IMR-90 (cell line): ENCODE results near the gene AHDC1. TPM values are rescaled to one million over a fixed set of nuclear protein-coding genes. Genes with fewer than 3 reads are reported as not detected.

Experiments
- ATAC-seq: fragments of 200-7000 bp; cut with Tn5 transposase; 2 replicates; pipeline ENCODE4 v1.9.1; 2020; ENCODE audit warnings: low read depth, mild to moderate bottlenecking, moderate library complexity
- BruUV-seq: library from RNA; stranded (reverse); fragments of 400-500 nt; replicated peaks from 2 replicates; lab custom pipeline; 2021; lab: Mats Ljungman, UMichigan
- CTCF ChIA-PET: fragments of 300-600 bp; formaldehyde crosslinking; extraction: SDS; loops from one replicate; lab custom pipeline; 2021; ENCODE audit warnings: antibody characterized with exemption; lab: Yijun Ruan, JAX
- POLR2A ChIA-PET: fragments of 300-600 bp; sonication (Branson Sonifier 250); formaldehyde crosslinking; loops from one replicate; lab custom pipeline; 2022; ENCODE audit warnings: antibody characterized with exemption; ENCODE audit not compliant: unreplicated experiment; lab: Charles Lee
- DNase-seq: peaks from one replicate; pipeline ENCODE4 v3.0.0; 2013
- H2AFZ ChIP-seq: replicated peaks from 2 replicates; pipeline ENCODE3; 2013; ENCODE audit warnings: low read length, mild to moderate bottlenecking; ENCODE audit not compliant: poor library complexity
- H2AK5ac ChIP-seq: 2 replicates; pipeline ENCODE4 v1.6.1; 2013; ENCODE audit warnings: low read depth, low read length, inconsistent platforms
- H2AK9ac ChIP-seq: replicated peaks from 2 replicates; pipeline ENCODE3; 2013; ENCODE audit warnings: mild to moderate bottlenecking, low read depth, low read length, moderate library complexity; ENCODE audit not compliant: poor library complexity
- H2BK120ac ChIP-seq: 2 replicates; pipeline ENCODE4 v1.6.1; 2013; ENCODE audit warnings: low read depth, low read length, inconsistent platforms
- H2BK15ac ChIP-seq: 3 replicates; pipeline ENCODE4 v1.6.1; 2013; ENCODE audit warnings: low read depth, low read length, inconsistent platforms
- H2BK20ac ChIP-seq: 2 replicates; pipeline ENCODE4 v1.6.1; 2013; ENCODE audit warnings: low read depth, mild to moderate bottlenecking, inconsistent platforms, low read length, moderate library complexity
- H2BK5ac ChIP-seq: 2 replicates; pipeline ENCODE4 v1.6.1; 2013; ENCODE audit warnings: mild to moderate bottlenecking, low read depth, low read length, inconsistent platforms; ENCODE audit not compliant: poor library complexity, severe bottlenecking
- H3K14ac ChIP-seq: replicated peaks from 2 replicates; pipeline ENCODE4 v1.6.1; 2013; ENCODE audit warnings: low read depth, low read length, inconsistent platforms
- H3K18ac ChIP-seq: 2 replicates; pipeline ENCODE4 v1.6.1; 2013; ENCODE audit warnings: low read depth, low read length, control low read depth
- H3K23ac ChIP-seq: 2 replicates; pipeline ENCODE4 v1.6.1; 2013; ENCODE audit warnings: low read depth, low read length, inconsistent platforms
- H3K27ac ChIP-seq: 2 replicates; pipeline ENCODE4 v1.5.1; 2013; ENCODE audit warnings: mild to moderate bottlenecking, control low read depth, low read length; ENCODE audit not compliant: insufficient read depth
- H3K27me3 ChIP-seq: 2 replicates; pipeline ENCODE4 v1.6.1; 2013; ENCODE audit warnings: low read length; ENCODE audit not compliant: control insufficient read depth, insufficient read depth
- H3K36me3 ChIP-seq: 2 replicates; pipeline ENCODE4 v1.6.1; 2013; ENCODE audit warnings: low read length, mixed read lengths; ENCODE audit not compliant: control insufficient read depth, insufficient read depth
- H3K4ac ChIP-seq: 2 replicates; pipeline ENCODE4 v1.6.1; 2013; ENCODE audit warnings: low read depth, low read length, inconsistent platforms
- H3K4me1 ChIP-seq: 2 replicates; pipeline ENCODE4 v1.6.1; 2013; ENCODE audit warnings: low read length, mixed read lengths; ENCODE audit not compliant: control insufficient read depth, insufficient read depth
- H3K4me2 ChIP-seq: 2 replicates; pipeline ENCODE4 v1.6.1; 2013; ENCODE audit warnings: low read depth, mild to moderate bottlenecking, control low read depth, low read length, moderate library complexity
- H3K4me3 ChIP-seq: 2 replicates; pipeline ENCODE4 v1.5.1; 2013; ENCODE audit warnings: low read depth, mild to moderate bottlenecking, control low read depth, low read length, moderate library complexity; ENCODE audit not compliant: insufficient read depth
- H3K56ac ChIP-seq: 2 replicates; pipeline ENCODE4 v1.6.1; 2013; ENCODE audit warnings: low read length, inconsistent platforms; ENCODE audit not compliant: insufficient read depth; ENCODE audit errors: extremely low read depth
- H3K79me1 ChIP-seq, 2 experiments: 2 replicates each; pipeline ENCODE4 v1.6.1; 2013; ENCODE audit warnings: low read length in 2 of 2, inconsistent platforms in 1 of 2, low read depth in 1 of 2
- H3K9ac ChIP-seq: 2 replicates; pipeline ENCODE4 v1.6.1; 2013; ENCODE audit warnings: low read depth, low read length, control low read depth
- H3K9me1 ChIP-seq: 2 replicates; pipeline ENCODE4 v1.6.1; 2013; ENCODE audit warnings: low read length, inconsistent platforms; ENCODE audit not compliant: insufficient read depth
- H3K9me3 ChIP-seq: 2 replicates; pipeline ENCODE4 v1.6.1; 2013; ENCODE audit warnings: low read length; ENCODE audit not compliant: control insufficient read depth, insufficient read depth
- H4K20me1 ChIP-seq: 2 replicates; pipeline ENCODE4 v1.6.1; 2013; ENCODE audit warnings: low read length, inconsistent platforms; ENCODE audit not compliant: insufficient read depth
- H4K5ac ChIP-seq: 2 replicates; pipeline ENCODE4 v1.6.1; 2013; ENCODE audit warnings: mild to moderate bottlenecking, low read depth, low read length, control low read depth
- H4K8ac ChIP-seq, 2 experiments: 2 replicates each; pipeline ENCODE4 v1.6.1; 2013; ENCODE audit warnings: low read depth in 2 of 2, low read length in 2 of 2, control low read depth in 1 of 2, inconsistent platforms in 1 of 2
- H4K91ac ChIP-seq: 2 replicates; pipeline ENCODE4 v1.6.1; 2013; ENCODE audit warnings: low read depth, low read length, inconsistent platforms; ENCODE audit not compliant: insufficient read depth
- BHLHE40 ChIP-seq: fragments of 150-350 bp; IDR thresholded peaks from 2 replicates; pipeline ENCODE4 v1.6.1; 2016; ENCODE audit warnings: mild to moderate bottlenecking, low read depth, low read length
- CEBPB ChIP-seq: IDR thresholded peaks from 2 replicates; pipeline ENCODE4 v1.6.1; 2012; ENCODE audit warnings: low read depth, low read length, improper control_type of control experiment
- CHD1 ChIP-seq: IDR thresholded peaks from 2 replicates; pipeline ENCODE4 v1.6.1; 2012; ENCODE audit warnings: low read depth, low read length, improper control_type of control experiment
- FOS ChIP-seq: fragments of 150-350 bp; IDR thresholded peaks from 2 replicates; pipeline ENCODE4 v1.6.1; 2016; ENCODE audit warnings: low read depth, low read length
- MAFK ChIP-seq: IDR thresholded peaks from 2 replicates; pipeline ENCODE4 v1.6.1; 2012; ENCODE audit warnings: low read depth, low read length, improper control_type of control experiment
- MAZ ChIP-seq: IDR thresholded peaks from 2 replicates; pipeline ENCODE4 v1.6.1; 2012; ENCODE audit warnings: low read depth, mild to moderate bottlenecking, low read length, improper control_type of control experiment, moderate library complexity, borderline replicate concordance
- MXI1 ChIP-seq: IDR thresholded peaks from 2 replicates; pipeline ENCODE4 v1.6.1; 2012; ENCODE audit warnings: low read depth, mild to moderate bottlenecking, low read length, moderate library complexity, borderline replicate concordance
- NFE2L2 ChIP-seq: fragments of 150-350 bp; IDR thresholded peaks from 2 replicates; pipeline ENCODE4 v1.6.1; 2016; ENCODE audit warnings: low read depth, mild to moderate bottlenecking, low read length
- POLR2A ChIP-seq: IDR thresholded peaks from 2 replicates; pipeline ENCODE4 v1.6.1; 2012; ENCODE audit warnings: mild to moderate bottlenecking, low read depth, low read length
- RAD21 ChIP-seq: IDR thresholded peaks from 2 replicates; pipeline ENCODE4 v1.6.1; 2012; ENCODE audit warnings: low read length, improper control_type of control experiment
- RCOR1 ChIP-seq: IDR thresholded peaks from 2 replicates; pipeline ENCODE4 v1.6.1; 2012; ENCODE audit warnings: mild to moderate bottlenecking, low read length, improper control_type of control experiment; ENCODE audit not compliant: insufficient replicate concordance
- RFX5 ChIP-seq: IDR thresholded peaks from 2 replicates; pipeline ENCODE4 v1.8.0; 2012; ENCODE audit warnings: low read depth, mild to moderate bottlenecking, low read length, moderate library complexity
- SMC3 ChIP-seq: fragments of 150-350 bp; IDR thresholded peaks from 2 replicates; pipeline ENCODE4 v1.6.1; 2016; ENCODE audit warnings: low read depth, mild to moderate bottlenecking, antibody characterized with exemption, low read length, moderate library complexity
- USF2 ChIP-seq: fragments of 150-350 bp; IDR thresholded peaks from 2 replicates; pipeline ENCODE4 v1.6.1; 2017; ENCODE audit warnings: mild to moderate bottlenecking, antibody characterized with exemption, low read length, low read depth
- WGBS, 2 experiments: methylation state at CpG; one replicate each; pipeline versions ENCODE4 v1.1.5 to v1.1.7; 2013; ENCODE audit warnings: missing lambda C conversion rate in 2 of 2; ENCODE audit not compliant: insufficient read length in 1 of 2; ENCODE audit errors: extremely low coverage in 2 of 2; 5-methylcytosine and 5-hydroxymethylcytosine counted together
- dilution Hi-C: fragments of 300-500 bp; cut with HindIII; formaldehyde crosslinking; loops from one replicate; pipeline ENCODE4 v1.14.3; 2018; ENCODE audit warnings: low sequenced_read_pairs; ENCODE audit not compliant: unreplicated experiment
- in situ Hi-C: fragments of 300-500 bp; cut with MboI; formaldehyde crosslinking; loops from 3 replicates; pipeline ENCODE4 v1.14.3; 2019; ENCODE audit warnings: low sequenced_read_pairs, inconsistent platforms, mixed read lengths
- intact Hi-C: fragments of 100-400 bp; cut with micrococcal nuclease; formaldehyde crosslinking; loops from 2 replicates; pipeline ENCODE4 v1.10.0; 2022
- polyA plus RNA-seq, 3 experiments: library from polyadenylated mRNA; depleted of rRNA; stranded (reverse); fragments of >200 nt; gene quantifications; 2 replicates each; pipeline ENCODE4 v1.2.3, GENCODE V29; 2012; ENCODE audit warnings: low replicate concordance in 1 of 3
- total RNA-seq: library from RNA; depleted of rRNA; stranded (reverse); fragments of >200 nt; gene quantifications from 2 replicates; pipeline ENCODE4 v1.2.3, GENCODE V29; 2012
- TF ChIP-seq, protein P1 (sequence below): fragments of 150-350 bp; IDR thresholded peaks from 2 replicates; pipeline ENCODE4 v1.6.1; 2016; ENCODE audit warnings: low read depth, mild to moderate bottlenecking, low read length, moderate library complexity, borderline replicate concordance
- TF ChIP-seq, protein P2 (sequence below): conservative IDR thresholded peaks from 2 replicates; pipeline ENCODE4 v1.5.1; 2012; ENCODE audit warnings: mild to moderate bottlenecking, low read depth, low read length, improper control_type of control experiment

AHDC1 gene
- total and polyA plus RNA-seq, 2 of the 4 experiments (the other 2 are of a cell fraction): 2.0 to 11.6 TPM

DNA sequence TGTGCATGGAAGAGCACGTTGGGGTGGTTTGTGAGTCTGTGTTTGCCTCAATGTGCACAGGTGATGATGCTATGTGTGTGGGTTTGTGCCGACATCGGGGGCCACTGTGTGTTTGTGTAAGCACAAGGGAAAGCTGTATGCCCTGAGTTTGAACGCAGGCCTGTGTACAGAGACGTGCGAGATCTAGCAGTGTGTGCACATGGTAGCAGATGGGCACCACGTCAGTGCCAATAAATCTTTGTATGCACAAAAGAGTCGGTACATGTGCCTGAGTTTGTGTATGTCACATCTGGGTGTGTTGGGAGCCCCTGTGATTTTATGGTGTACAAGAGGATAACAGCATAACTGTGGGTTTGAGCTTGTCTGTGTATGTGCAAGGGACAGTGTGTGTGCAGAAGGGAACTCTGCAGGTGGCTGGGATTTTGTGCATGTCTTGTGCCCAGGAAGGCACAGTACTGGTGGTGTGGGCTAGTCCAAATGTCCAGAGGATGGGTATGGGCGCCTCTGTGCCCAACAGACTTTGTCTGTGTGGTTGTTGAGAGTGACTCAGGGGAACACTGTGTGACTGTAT, 82.0 kb downstream of the AHDC1 start:
- Histone ChIP-seq H2BK20ac (no peak overlapping the region), H2AK9ac (peak overlapping the region; percentile 35), H3K9me3 (no peaks in the 10 kb centered on the region), H4K91ac (no peak overlapping the region; the same call in 1 of the 2 replicates), H3K4me2 (no peak overlapping the region), H2BK5ac (no peak overlapping the region), H3K4ac (peak overlapping the region; percentile 0; the same call in 1 of the 2 replicates), H4K8ac (peak overlapping the region in 1 of 2 experiments; percentile 72; a peak in 3 of 4 replicates), H3K23ac (no peak overlapping the region; the same call in 1 of the 2 replicates), H3K56ac (no peak overlapping the region), H4K20me1 (no peaks in the 10 kb centered on the region), H2BK120ac (peak overlapping the region; percentile 22; the same call in 1 of the 2 replicates), H3K36me3 (no peaks in the 10 kb centered on the region), H4K5ac (no peak overlapping the region), H3K27ac (no peak overlapping the region), H2BK15ac (no peak overlapping the region), H3K14ac (peak overlapping the region; percentile 28; the same call in 1 of the 2 replicates), H3K9ac (no peak overlapping the region), H2AFZ (peak overlapping the region; percentile 79), H3K27me3 (no peaks in the 10 kb centered on the region), H3K4me1 (peaks cover 25% of the 10 kb centered on the region), H3K79me1 (peaks cover 0 to 13% of the 10 kb centered on the region in 2 experiments; a peak in 2 of 4 replicates), H2AK5ac (peak overlapping the region; percentile 69; the same call in 1 of the 2 replicates), H3K18ac (no peak overlapping the region), H3K9me1 (peaks cover 18% of the 10 kb centered on the region), H3K4me3 (no peak overlapping the region)
- dilution Hi-C loops: no loop called here
- DNase-seq: no peak
- TF ChIP-seq USF2 (no peak), FOS (no peak), POLR2A (no peak), SMC3 (no peak), NFE2L2 (no peak), MAFK (no peak), RFX5 (no peak), CHD1 (no peak), CEBPB (no peak), RAD21 (no peak), RCOR1 (no peak), MAZ (no peak), MXI1 (no peak), BHLHE40 (no peak)
- TF ChIP-seq, protein P1, sequence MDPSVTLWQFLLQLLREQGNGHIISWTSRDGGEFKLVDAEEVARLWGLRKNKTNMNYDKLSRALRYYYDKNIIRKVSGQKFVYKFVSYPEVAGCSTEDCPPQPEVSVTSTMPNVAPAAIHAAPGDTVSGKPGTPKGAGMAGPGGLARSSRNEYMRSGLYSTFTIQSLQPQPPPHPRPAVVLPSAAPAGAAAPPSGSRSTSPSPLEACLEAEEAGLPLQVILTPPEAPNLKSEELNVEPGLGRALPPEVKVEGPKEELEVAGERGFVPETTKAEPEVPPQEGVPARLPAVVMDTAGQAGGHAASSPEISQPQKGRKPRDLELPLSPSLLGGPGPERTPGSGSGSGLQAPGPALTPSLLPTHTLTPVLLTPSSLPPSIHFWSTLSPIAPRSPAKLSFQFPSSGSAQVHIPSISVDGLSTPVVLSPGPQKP: no peak
- TF ChIP-seq, protein P2, sequence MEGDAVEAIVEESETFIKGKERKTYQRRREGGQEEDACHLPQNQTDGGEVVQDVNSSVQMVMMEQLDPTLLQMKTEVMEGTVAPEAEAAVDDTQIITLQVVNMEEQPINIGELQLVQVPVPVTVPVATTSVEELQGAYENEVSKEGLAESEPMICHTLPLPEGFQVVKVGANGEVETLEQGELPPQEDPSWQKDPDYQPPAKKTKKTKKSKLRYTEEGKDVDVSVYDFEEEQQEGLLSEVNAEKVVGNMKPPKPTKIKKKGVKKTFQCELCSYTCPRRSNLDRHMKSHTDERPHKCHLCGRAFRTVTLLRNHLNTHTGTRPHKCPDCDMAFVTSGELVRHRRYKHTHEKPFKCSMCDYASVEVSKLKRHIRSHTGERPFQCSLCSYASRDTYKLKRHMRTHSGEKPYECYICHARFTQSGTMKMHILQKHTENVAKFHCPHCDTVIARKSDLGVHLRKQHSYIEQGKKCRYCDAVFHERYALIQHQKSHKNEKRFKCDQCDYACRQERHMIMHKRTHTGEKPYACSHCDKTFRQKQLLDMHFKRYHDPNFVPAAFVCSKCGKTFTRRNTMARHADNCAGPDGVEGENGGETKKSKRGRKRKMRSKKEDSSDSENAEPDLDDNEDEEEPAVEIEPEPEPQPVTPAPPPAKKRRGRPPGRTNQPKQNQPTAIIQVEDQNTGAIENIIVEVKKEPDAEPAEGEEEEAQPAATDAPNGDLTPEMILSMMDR: no peak
- ChIA-PET CTCF (no interaction called here), POLR2A (no interaction called here)
- in situ Hi-C loops: no loop called here
- BruUV-seq: no TSS peak
- 55% methylated on average over 6 of the region's 9 CpGs; no CpG with 5 or more reads in 1 of the 2 experiments for WGBS, 2 experiments
- intact Hi-C loops: no loop called here
- ATAC-seq: no peak
